ENCODE data around the gene PAFAH2. TPM values are rescaled to one million over a fixed set of nuclear protein-coding genes. Genes with fewer than 3 reads are reported as not detected.

PAFAH2 gene
- total and polyA plus RNA-seq, 4 donors = 9.0 to 13.8 (median 10.8) TPM

GRCh38 chr1:25971811-25972180, 26.1 kb downstream of the PAFAH2 start:
- Histone ChIP-seq H3K27ac (ENCODE audit: low read depth in 1 of 2, low read length in 2 of 2) (no peak overlapping the region), H3K27me3 (ENCODE audit: control insufficient read depth in 4 of 4, insufficient read depth in 4 of 4, low read length in 3 of 4) (no peaks in the 10 kb centered on the region), H3K4me3 (ENCODE audit: low read depth in 1 of 3, low read length in 3 of 3) (no peak overlapping the region), H3K9ac (ENCODE audit: low read depth in 1 of 2, low read length in 2 of 2) (no peak overlapping the region), H3K36me3 (ENCODE audit: control insufficient read depth in 4 of 4, insufficient read depth in 3 of 4, low read depth in 1 of 4, low read length in 3 of 4) (peaks cover 9 to 56% (median 41%) of the 10 kb centered on the region in 4 donors), H3K9me3 (ENCODE audit: control insufficient read depth in 4 of 4, low read length in 3 of 4) (no peaks in the 10 kb centered on the region), H3K4me1 (ENCODE audit: control insufficient read depth in 4 of 4, insufficient read depth in 4 of 4, low read length in 3 of 4) (no peaks in the 10 kb centered on the region)
- WGBS = 78% methylated on average over 1 of the region's 1 CpG
- no peak for DNase-seq (ENCODE audit: low spot score)
- TF ChIP-seq FOXA1 (IDR thresholded peaks at IDR 0.05) (no peak), CTCF (IDR thresholded peaks at IDR 0.05; ENCODE audit: low read depth, low read length, missing input control) (no peak), EGR1 (IDR thresholded peaks at IDR 0.05; ENCODE audit: low read depth in 2 of 2) (no peak), ZBTB33 (IDR thresholded peaks at IDR 0.05) (no peak), YY1 (IDR thresholded peaks at IDR 0.05) (no peak), HNF4A (conservative IDR thresholded peaks at IDR 0.05) (no peak), MAX (IDR thresholded peaks at IDR 0.05) (no peak), HNF4G (IDR thresholded peaks at IDR 0.05) (no peak), RXRA (IDR thresholded peaks at IDR 0.05) (no peak), SP1 (IDR thresholded peaks at IDR 0.05) (no peak)

GRCh38 chr1:25971066-25971810, 26.6 kb downstream of the PAFAH2 start:
- no peak overlapping the region for H3K9ac ChIP-seq (ENCODE audit: low read depth in 1 of 2, low read length in 2 of 2)
- TF ChIP-seq HNF4G (IDR thresholded peaks at IDR 0.05) = no peak
- TF ChIP-seq CTCF (IDR thresholded peaks at IDR 0.05; ENCODE audit: low read depth, low read length, missing input control) = no peak
- TF ChIP-seq NR2F2 (IDR thresholded peaks at IDR 0.05) = no peak
- TF ChIP-seq HNF4A (conservative IDR thresholded peaks at IDR 0.05) = no peak
- TF ChIP-seq GABPA (IDR thresholded peaks at IDR 0.05 in 1 of 2, conservative IDR thresholded peaks at IDR 0.05 in 1 of 2) = no peak
- no peak for TF ChIP-seq RAD21 (IDR thresholded peaks at IDR 0.05)
- no peak for TF ChIP-seq FOXA2 (IDR thresholded peaks at IDR 0.05)
- no peak for TF ChIP-seq JUND (IDR thresholded peaks at IDR 0.05)
- no peak for TF ChIP-seq MAX (IDR thresholded peaks at IDR 0.05)
- no peak for TF ChIP-seq RXRA (IDR thresholded peaks at IDR 0.05)
- TF ChIP-seq ATF3 (IDR thresholded peaks at IDR 0.05) = no peak
- no peak for TF ChIP-seq SP1 (IDR thresholded peaks at IDR 0.05)
- TF ChIP-seq REST (IDR thresholded peaks at IDR 0.05) = no peak
- TF ChIP-seq YY1 (IDR thresholded peaks at IDR 0.05) = no peak
- TF ChIP-seq EGR1 (IDR thresholded peaks at IDR 0.05; ENCODE audit: low read depth in 2 of 2) = no peak
- no peak for TF ChIP-seq FOXA1 (IDR thresholded peaks at IDR 0.05)
- TF ChIP-seq ZBTB33 (IDR thresholded peaks at IDR 0.05) = no peak
- TF ChIP-seq TAF1 (conservative IDR thresholded peaks at IDR 0.05) = no peak
- no peaks in the 10 kb centered on the region for H3K9me3 ChIP-seq (ENCODE audit: control insufficient read depth in 4 of 4, low read length in 3 of 4)
- WGBS = 73% methylated on average over 8 of the region's 8 CpGs
- no peaks in the 10 kb centered on the region for H3K4me1 ChIP-seq (ENCODE audit: control insufficient read depth in 4 of 4, insufficient read depth in 4 of 4, low read length in 3 of 4)
- H3K27ac ChIP-seq (ENCODE audit: low read depth in 1 of 2, low read length in 2 of 2) = no peak overlapping the region
- H3K36me3 ChIP-seq (ENCODE audit: control insufficient read depth in 4 of 4, insufficient read depth in 3 of 4, low read depth in 1 of 4, low read length in 3 of 4) = peaks cover 9 to 54% (median 40%) of the 10 kb centered on the region in 4 donors
- no peak overlapping the region for H3K4me3 ChIP-seq (ENCODE audit: low read depth in 1 of 3, low read length in 3 of 3)
- no peaks in the 10 kb centered on the region for H3K27me3 ChIP-seq (ENCODE audit: control insufficient read depth in 4 of 4, insufficient read depth in 4 of 4, low read length in 3 of 4)
- DNase-seq (ENCODE audit: low spot score) = no peak

All from liver (tissue), 9 donors.